NB4 (cell line): ENCODE measurements around the gene TCHP.

Experiments
- DNase-seq: peaks from one replicate; pipeline ENCODE4 v3.0.0; 2010; ENCODE audit warnings: low read depth
- H3K4me3 ChIP-seq: one replicate; pipeline ENCODE4 v1.5.1; 2011; ENCODE audit warnings: mild to moderate bottlenecking, low read depth, low read length, moderate library complexity
- MYC ChIP-seq: IDR thresholded peaks from 2 replicates; pipeline ENCODE4 v1.6.1; 2011; ENCODE audit warnings: low read depth, low read length
- POLR2A ChIP-seq: IDR thresholded peaks from 2 replicates; pipeline ENCODE4 v1.6.1; 2011; ENCODE audit warnings: mild to moderate bottlenecking; ENCODE audit not compliant: insufficient read length; ENCODE audit errors: extremely low read depth
- TF ChIP-seq, protein P1 (sequence below): IDR thresholded peaks from one replicate; pipeline ENCODE4 v1.5.1; 2012; ENCODE audit warnings: low read depth, low read length
- TF ChIP-seq, protein P2 (sequence below): IDR thresholded peaks from 2 replicates; pipeline ENCODE4 v1.6.1; 2011; ENCODE audit warnings: low read depth, low read length

TCHP gene

DNA sequence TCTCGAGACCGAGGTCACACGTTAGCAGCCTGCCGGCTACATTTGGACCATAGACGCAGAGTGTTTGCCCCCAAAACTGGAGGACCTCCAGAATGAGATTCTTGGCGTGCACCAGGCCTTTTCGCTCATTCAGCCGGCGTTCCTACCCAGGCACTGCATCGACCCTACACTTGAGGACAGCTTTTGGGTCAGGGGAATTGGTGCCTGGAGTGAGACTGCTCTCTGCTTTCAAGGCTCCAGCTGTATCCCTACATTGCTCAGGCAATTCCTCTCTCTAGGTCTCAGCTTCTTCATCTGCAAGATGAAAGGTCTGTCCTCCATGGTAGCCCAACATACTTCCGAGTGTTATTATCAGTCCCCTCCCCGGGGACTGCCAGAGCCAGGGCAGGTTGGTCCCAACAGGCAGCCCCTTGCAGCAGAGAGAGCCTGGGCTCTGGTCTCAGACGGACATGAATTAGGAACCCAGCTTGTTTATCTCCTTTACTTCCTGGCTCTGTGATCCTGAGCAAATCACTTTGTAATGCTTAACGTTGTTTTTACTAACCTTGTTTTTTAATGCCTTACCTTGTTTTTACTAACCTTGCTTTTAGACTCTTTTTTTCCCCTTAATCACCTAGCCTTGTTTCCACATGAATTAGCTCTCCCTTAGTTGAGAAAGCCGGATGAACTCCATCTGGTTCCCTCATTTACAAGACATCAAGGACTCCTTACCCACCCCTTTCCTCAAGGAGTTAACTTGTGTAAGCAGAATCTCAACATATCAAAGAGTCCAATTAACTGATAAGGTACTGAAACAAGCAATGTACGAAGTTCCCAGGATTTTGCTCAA lies 892 bp downstream of the TCHP start:
- peak; percentile 73 for DNase-seq
- TF ChIP-seq, protein P1, sequence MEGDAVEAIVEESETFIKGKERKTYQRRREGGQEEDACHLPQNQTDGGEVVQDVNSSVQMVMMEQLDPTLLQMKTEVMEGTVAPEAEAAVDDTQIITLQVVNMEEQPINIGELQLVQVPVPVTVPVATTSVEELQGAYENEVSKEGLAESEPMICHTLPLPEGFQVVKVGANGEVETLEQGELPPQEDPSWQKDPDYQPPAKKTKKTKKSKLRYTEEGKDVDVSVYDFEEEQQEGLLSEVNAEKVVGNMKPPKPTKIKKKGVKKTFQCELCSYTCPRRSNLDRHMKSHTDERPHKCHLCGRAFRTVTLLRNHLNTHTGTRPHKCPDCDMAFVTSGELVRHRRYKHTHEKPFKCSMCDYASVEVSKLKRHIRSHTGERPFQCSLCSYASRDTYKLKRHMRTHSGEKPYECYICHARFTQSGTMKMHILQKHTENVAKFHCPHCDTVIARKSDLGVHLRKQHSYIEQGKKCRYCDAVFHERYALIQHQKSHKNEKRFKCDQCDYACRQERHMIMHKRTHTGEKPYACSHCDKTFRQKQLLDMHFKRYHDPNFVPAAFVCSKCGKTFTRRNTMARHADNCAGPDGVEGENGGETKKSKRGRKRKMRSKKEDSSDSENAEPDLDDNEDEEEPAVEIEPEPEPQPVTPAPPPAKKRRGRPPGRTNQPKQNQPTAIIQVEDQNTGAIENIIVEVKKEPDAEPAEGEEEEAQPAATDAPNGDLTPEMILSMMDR: no peak
- TF ChIP-seq POLR2A (no peak), MYC (no peak)
- TF ChIP-seq, protein P2, sequence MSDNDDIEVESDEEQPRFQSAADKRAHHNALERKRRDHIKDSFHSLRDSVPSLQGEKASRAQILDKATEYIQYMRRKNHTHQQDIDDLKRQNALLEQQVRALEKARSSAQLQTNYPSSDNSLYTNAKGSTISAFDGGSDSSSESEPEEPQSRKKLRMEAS: no peak
- H3K4me3 ChIP-seq: peak overlapping the region; percentile 85

DNA sequence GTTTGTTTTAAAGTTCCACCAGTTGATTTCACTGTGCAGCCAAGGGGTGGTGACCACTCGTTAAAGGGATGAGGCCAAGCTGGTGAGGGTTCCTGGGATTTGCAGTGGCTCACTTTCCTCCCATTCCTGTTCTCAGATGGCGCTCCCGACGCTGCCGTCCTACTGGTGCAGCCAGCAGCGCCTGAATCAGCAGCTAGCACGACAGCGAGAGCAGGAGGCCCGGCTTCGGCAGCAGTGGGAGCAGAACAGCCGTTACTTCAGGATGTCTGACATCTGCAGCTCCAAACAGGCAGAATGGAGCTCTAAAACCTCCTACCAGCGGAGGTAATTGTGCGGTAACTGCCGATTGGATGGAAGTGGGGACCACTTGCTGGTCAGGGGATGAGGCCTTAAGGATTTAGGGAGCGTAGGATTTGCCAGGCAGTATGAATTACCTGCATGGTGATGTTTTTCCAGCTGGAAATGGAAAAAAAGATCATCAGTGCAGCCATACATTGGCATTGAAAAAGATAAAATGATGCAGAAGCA lies 2.9 kb downstream of the TCHP start:
- no peak for DNase-seq
- H3K4me3 ChIP-seq: no peak overlapping the region
- TF ChIP-seq, protein P1: no peak
- no peak for TF ChIP-seq POLR2A
- TF ChIP-seq MYC: no peak
- TF ChIP-seq, protein P2: no peak

DNA sequence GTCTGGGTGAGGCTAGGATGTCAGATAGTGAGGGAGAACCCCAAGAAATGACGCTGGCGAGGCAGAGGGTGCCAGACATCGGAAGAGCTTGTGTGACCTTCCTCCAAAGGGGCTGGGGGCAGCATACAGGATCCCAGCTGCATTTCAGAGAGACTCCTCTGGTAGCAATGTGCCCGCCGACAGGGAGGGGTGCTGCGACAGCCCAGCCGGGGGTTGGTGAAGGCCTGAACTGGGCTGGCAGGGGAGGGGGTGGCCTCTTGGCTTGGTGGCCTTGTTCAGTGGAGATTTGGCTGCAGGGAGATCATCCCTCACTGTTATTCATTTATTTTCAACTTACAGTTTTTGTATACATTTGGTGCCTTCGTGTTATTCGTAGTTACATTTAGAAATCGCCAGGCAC lies 5.2 kb downstream of the TCHP start:
- TF ChIP-seq, protein P2: no peak
- TF ChIP-seq, protein P1: no peak
- TF ChIP-seq MYC (no peak), POLR2A (no peak)
- no peak for DNase-seq
- no peak overlapping the region for H3K4me3 ChIP-seq

DNA sequence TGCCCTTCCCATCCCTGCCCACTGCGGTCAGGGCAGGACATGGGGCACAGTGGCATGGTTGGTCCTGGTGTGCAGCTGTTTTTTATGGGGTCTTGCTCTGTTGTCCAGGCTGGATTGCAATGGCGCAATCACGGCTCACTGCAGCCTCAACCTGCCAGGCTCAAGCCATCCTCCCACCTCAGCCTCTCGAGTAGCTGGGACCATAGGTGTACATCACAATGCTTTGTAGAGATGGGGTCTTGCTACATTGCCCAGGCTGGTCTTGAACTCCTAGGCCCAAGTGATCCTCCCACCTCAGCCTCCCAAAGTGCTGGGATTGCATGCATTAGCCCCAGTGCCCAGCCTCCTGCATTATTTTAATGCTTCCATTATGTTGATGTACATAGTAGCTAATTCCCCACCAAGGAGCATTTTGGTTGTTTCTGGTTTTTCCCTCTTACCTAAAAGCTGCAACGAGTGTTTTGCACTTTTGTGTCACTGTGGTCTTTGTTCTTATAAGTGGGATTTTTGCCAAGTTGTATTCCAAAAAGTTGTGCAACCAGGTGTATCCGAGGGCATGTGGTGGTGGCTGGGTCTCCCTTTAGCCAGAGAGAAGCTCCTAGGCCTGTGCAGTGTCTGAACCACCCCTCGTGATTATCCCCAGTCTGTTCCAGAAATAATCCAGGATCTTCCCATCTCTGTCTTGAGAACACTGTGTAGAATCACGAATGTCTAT lies 10.3 kb downstream of the TCHP start:
- no peak for DNase-seq
- TF ChIP-seq, protein P1: no peak
- TF ChIP-seq POLR2A (no peak), MYC (no peak)
- TF ChIP-seq, protein P2: no peak
- H3K4me3 ChIP-seq: no peak overlapping the region

DNA sequence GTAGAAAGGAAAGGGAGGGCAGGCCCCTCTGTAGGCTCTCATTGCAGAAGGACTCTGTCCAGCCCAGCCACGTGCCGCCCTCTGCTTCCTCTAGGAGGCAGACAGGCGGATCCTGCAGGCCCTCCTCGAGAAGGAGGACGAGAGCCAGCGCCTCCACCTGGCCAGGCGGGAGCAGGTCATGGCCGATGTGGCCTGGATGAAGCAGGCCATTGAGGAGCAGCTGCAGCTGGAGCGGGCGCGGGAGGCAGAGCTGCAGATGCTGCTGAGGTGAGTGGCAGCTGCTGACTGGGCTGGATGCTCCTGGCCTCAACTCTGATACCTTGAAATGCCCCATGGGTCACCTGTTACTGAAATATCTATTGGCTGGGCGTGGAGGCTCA lies 10.9 kb downstream of the TCHP start:
- peak; percentile 71 for DNase-seq
- TF ChIP-seq POLR2A: no peak
- TF ChIP-seq, protein P1: peak; percentile 66
- H3K4me3 ChIP-seq: no peak overlapping the region
